Ascending aorta (tissue), 2 donors: ENCODE results near the gene BCL3. TPM values are rescaled to one million over a fixed set of nuclear protein-coding genes. Genes with fewer than 3 reads are reported as not detected.
A peak's percentile ranks its signal among the peaks of the same experiment; 100 is the strongest.
"Not testable (repeated sequence)": the region's sequence is repeated elsewhere in the genome, so short reads cannot be mapped to it uniquely, and the experiment has no call there.

Source experiments
- DNase-seq, 2 donors: peaks; one replicate each; pipeline ENCODE4 v3.0.0-alpha.2; 2019; ENCODE audit warnings: low spot score in 2 of 2
- H3K27ac ChIP-seq, 2 donors: fragments of 200-600 bp; sonication (generic); one replicate each; pipeline ENCODE4 v1.5.1; 2016 to 2017; ENCODE audit warnings: mild to moderate bottlenecking in 1 of 2
- H3K27me3 ChIP-seq: fragments of 200-600 bp; sonication (generic); one replicate; pipeline ENCODE4 v1.5.1; 2017
- H3K36me3 ChIP-seq, 2 donors: fragments of 200-600 bp; sonication (generic); one replicate each; pipeline ENCODE4 v1.5.1; 2016
- H3K4me1 ChIP-seq, 2 donors: fragments of 200-600 bp; sonication (generic); one replicate each; pipeline ENCODE4 v1.5.1; 2016 to 2017; ENCODE audit warnings: mild to moderate bottlenecking in 1 of 2
- H3K4me3 ChIP-seq, 2 donors: fragments of 200-600 bp; sonication (generic); one replicate each; pipeline ENCODE4 v1.5.1; 2016 to 2017; ENCODE audit warnings: mild to moderate bottlenecking in 1 of 2
- H3K9me3 ChIP-seq, 2 donors: fragments of 200-600 bp; sonication (generic); one replicate each; pipeline ENCODE4 v1.5.1; 2016
- intact Hi-C: fragments of 100-400 bp; cut with DNase I; formaldehyde crosslinking; loops from one replicate; pipeline ENCODE4 v1.15.1; 2023
- total RNA-seq: library from RNA; depleted of rRNA; stranded (reverse); fragments of >200 nt; gene quantifications from one replicate; pipeline ENCODE4 v1.1.0, GENCODE V29; 2016
- TF ChIP-seq, protein P1 (sequence below), 3 experiments: fragments of 200-600 bp in 2 of 3; fragments of 450-650 bp in 1 of 3; sonication (generic) in 2 of 3; IDR thresholded peaks; one replicate each; pipeline ENCODE4 v1.5.1; 2016 to 2019; ENCODE audit warnings: antibody characterized with exemption in 3 of 3, mild to moderate bottlenecking in 1 of 3, moderate library complexity in 1 of 3

Gene BCL3
- total RNA-seq, 1 donor from 2014 or later = 66.2 TPM

DNA sequence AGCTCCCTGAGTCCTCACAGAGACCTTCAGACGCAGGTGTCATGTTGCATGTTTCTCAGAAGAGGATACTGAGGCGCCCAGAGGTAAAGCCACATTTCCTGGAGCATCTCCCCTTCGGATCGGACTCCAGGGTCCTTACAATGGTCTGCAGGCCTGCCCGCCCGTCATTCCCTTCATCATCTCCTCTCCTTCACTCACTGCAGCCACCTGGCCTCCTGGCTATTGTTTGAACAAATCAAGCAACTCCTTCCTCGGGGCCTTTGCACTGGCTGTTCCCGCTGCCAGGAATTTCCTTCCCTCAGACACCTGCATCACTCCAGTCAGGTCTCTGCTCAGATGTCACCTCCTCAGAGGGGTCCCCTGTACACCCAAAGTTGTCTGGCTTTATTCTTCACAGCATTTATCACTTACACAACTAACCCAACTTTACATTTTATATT is 29.2 kb upstream of the BCL3 start:
- peaks cover 5 to 25% of the 10 kb centered on the region in 2 donors for H3K4me1 ChIP-seq

DNA sequence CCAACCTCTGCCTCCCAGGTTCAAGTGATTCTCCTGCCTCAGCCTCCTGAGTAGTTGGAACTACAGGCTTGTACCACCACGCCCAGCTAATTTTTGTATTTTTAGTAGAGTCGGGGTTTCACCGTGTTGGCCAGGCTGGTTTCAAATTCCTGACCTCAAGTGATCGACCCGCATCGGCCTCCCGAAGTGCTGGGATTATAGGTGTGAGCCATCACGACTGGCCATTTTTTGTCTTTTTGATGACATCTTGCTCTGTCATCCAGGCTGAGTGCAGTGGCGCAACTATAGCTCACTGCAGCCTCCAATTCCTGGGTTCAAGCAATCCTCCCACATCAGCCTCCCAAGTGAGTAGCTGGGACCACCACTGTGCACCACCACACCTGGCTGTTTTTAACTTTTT is 28.1 kb upstream of the BCL3 start:
- intact Hi-C loops = loop anchor here (5.0 kb wide), 1 partner anchor 37 kb away; no protein-coding TSS in a partner anchor
- not testable (repeated sequence) for H3K27me3 ChIP-seq, DNase-seq, H3K36me3 ChIP-seq, H3K4me3 ChIP-seq, H3K9me3 ChIP-seq, H3K27ac ChIP-seq
- peaks cover 5 to 36% of the 10 kb centered on the region in 2 donors for H3K4me1 ChIP-seq

More for the DNA sequence above, 29.2 kb upstream of the BCL3 start:
- no peak for DNase-seq
- TF ChIP-seq, protein P1, sequence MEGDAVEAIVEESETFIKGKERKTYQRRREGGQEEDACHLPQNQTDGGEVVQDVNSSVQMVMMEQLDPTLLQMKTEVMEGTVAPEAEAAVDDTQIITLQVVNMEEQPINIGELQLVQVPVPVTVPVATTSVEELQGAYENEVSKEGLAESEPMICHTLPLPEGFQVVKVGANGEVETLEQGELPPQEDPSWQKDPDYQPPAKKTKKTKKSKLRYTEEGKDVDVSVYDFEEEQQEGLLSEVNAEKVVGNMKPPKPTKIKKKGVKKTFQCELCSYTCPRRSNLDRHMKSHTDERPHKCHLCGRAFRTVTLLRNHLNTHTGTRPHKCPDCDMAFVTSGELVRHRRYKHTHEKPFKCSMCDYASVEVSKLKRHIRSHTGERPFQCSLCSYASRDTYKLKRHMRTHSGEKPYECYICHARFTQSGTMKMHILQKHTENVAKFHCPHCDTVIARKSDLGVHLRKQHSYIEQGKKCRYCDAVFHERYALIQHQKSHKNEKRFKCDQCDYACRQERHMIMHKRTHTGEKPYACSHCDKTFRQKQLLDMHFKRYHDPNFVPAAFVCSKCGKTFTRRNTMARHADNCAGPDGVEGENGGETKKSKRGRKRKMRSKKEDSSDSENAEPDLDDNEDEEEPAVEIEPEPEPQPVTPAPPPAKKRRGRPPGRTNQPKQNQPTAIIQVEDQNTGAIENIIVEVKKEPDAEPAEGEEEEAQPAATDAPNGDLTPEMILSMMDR (IDR thresholded peaks at IDR 0.05) = no peak
- Histone ChIP-seq H3K36me3 (no peaks in the 10 kb centered on the region), H3K27me3 (no peaks in the 10 kb centered on the region), H3K27ac (peak overlapping the region; percentile 67 to 85), H3K4me3 (no peak overlapping the region), H3K9me3 (no peaks in the 10 kb centered on the region)
- intact Hi-C loops = loop anchor here (5.0 kb wide), 1 partner anchor 128 kb away; the partner anchor contains the start of gene NECTIN2

DNA sequence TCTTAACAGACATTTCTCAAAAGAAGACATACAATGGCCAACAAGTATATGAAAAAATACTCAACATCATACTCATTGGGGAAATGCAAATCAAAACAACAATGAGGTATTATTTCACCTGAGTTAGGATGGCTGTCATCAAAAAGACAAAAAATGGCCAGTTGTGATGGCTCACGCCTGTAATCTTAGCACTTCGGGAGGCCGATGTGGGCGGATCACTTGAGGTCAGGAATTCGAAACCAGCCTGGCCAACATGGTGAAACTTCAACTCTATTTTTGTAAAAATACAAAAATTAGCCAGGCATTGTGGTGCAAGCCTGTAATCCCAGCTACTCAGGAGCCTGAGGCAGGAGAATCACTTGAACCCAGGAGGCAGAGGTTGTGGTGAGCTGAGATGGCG is 27.6 kb upstream of the BCL3 start:
- no peak overlapping the region for H3K27ac ChIP-seq
- H3K27me3 ChIP-seq = no peaks in the 10 kb centered on the region
- intact Hi-C loops = loop anchor here (5.0 kb wide), 1 partner anchor 36 kb away; no protein-coding TSS in a partner anchor
- no peak for DNase-seq
- H3K4me1 ChIP-seq = peaks cover 5 to 36% of the 10 kb centered on the region in 2 donors
- TF ChIP-seq, protein P1 (IDR thresholded peaks at IDR 0.05) = no peak
- H3K4me3 ChIP-seq = no peak overlapping the region
- H3K36me3 ChIP-seq = no peaks in the 10 kb centered on the region
- no peaks in the 10 kb centered on the region for H3K9me3 ChIP-seq

DNA sequence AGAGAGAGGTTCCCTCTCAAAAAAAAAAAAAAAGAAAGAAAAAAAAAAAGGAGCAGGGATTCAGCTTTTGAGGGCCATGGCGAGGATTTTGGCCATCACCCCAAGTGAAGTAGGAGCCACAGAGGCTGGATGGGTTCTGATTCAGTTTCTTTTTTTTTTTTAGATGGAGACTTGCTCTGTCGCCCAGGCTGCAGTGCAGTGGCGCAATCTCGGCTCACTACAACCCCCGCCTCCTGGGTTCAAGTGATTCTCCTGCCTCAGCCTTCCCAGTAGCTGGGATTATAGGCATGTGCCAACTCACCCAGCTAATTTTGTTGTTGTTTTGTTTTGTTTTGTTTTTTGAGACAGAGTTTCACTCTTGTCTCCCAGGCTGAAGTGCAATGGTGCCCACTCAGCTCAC is 27.1 kb upstream of the BCL3 start:
- H3K4me3 ChIP-seq, DNase-seq, H3K36me3 ChIP-seq, H3K27ac ChIP-seq, H3K27me3 ChIP-seq, H3K9me3 ChIP-seq: not testable (repeated sequence)
- intact Hi-C loops = loop anchor here (5.0 kb wide), 1 partner anchor 36 kb away; no protein-coding TSS in a partner anchor
- H3K4me1 ChIP-seq = peaks cover 5 to 36% of the 10 kb centered on the region in 2 donors

DNA sequence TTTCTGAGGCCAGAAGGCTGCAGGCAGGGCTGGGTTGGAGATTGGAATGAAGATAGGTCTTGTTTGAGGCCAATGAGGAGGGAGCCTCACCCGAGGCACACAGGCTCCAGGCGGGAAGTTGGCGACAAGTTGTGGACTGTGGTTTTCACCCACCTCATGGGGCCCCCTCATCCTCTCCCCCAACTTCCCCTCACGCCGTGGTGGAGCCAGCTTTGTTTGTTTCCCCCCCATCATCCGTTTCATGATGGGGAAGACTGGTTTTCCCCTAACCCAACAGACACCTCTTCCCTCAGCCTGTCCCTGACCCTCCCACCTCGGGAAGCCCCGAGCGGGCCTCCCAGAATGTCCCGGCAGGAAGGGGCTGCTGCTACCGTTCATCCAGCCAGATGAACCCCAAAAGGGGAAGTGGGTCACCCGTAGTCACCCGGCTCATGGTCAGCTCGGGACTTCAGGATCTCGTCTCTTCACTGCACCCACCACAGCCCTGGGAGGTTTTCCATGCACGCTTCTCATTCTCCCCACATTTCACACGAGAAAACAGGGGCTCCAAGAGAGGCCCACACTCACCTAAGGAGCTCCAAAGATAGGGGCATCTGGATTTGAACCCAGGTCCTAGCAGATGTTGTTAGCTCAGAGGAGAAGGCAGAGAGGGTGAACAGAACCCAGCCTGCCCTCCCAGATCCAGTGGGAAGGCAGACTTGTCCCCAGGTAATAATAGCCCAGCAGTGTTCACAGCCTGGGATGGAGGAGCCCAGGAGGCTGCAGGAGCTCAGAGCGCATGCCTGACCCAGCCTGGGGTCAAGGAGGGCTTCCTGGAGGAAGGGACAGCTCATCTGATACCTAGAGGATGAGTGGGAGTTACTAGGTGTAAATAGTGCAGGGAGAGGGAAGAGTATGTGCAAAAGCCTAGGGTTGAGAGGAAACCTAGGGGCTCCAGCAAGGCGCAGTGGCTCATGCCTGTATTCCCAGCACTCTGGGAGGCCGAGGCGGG is 26.1 kb upstream of the BCL3 start:
- Histone ChIP-seq H3K36me3 (no peaks in the 10 kb centered on the region), H3K27ac (no peak overlapping the region), H3K9me3 (no peaks in the 10 kb centered on the region), H3K27me3 (no peaks in the 10 kb centered on the region), H3K4me3 (no peak overlapping the region), H3K4me1 (peaks cover 5 to 34% of the 10 kb centered on the region in 2 donors)
- intact Hi-C loops = loop anchor here (5.0 kb wide), 1 partner anchor 35 kb away; no protein-coding TSS in a partner anchor
- TF ChIP-seq, protein P1 (IDR thresholded peaks at IDR 0.05) = no peak
- DNase-seq = no peak

DNA sequence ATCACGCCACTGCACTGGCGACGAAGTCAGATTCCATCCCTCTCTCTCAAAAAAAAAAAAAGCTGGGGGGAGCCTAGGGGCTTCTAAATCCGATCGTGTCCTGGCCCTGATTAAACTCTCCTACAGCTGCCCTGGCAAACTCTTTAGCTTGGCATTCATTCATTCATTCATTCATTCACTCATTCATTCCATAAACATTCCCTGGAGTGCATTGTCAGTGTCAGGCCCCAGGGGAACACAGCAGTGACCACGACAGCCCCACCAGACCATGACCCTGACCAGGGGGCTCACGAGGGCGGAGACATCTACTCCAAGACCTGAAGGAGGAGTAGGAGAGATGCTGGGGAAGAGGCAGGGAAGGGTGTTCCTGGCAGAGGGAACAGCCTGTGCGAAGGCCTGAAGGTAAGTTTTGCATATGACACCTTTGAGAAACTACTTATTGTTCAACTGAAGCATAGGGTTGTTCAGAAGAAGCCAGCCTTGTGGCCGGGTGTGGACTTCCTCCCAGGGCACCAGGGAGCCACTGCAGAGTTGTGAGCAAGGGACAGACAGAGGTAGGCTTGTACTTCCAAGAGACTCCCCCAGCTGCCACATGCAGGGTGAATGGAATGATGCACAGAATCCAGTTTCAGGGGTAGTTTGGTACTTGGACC is 25.1 kb upstream of the BCL3 start:
- intact Hi-C loops = loop anchor here (5.0 kb wide), 1 partner anchor 34 kb away; no protein-coding TSS in a partner anchor
- no peak overlapping the region for H3K4me3 ChIP-seq
- TF ChIP-seq, protein P1 (IDR thresholded peaks at IDR 0.05) = no peak
- no peaks in the 10 kb centered on the region for H3K36me3 ChIP-seq
- peaks cover 5 to 30% of the 10 kb centered on the region in 2 donors for H3K4me1 ChIP-seq
- H3K27ac ChIP-seq = no peak overlapping the region
- H3K27me3 ChIP-seq = no peaks in the 10 kb centered on the region
- DNase-seq = no peak
- H3K9me3 ChIP-seq = no peaks in the 10 kb centered on the region
